HG03342 (cell line): ENCODE data around the gene FLNA.
"Not testable (repeated sequence)": the region's sequence is repeated elsewhere in the genome, so short reads cannot be mapped to it uniquely, and the experiment has no call there.

Experiments
- ATAC-seq: cut with Tn5 transposase; IDR thresholded peaks from one replicate; pipeline ENCODE4 v1.9.1; 2021; ENCODE audit warnings: mild to moderate bottlenecking, moderate library complexity; ENCODE audit not compliant: unreplicated experiment

FLNA gene, protein sequence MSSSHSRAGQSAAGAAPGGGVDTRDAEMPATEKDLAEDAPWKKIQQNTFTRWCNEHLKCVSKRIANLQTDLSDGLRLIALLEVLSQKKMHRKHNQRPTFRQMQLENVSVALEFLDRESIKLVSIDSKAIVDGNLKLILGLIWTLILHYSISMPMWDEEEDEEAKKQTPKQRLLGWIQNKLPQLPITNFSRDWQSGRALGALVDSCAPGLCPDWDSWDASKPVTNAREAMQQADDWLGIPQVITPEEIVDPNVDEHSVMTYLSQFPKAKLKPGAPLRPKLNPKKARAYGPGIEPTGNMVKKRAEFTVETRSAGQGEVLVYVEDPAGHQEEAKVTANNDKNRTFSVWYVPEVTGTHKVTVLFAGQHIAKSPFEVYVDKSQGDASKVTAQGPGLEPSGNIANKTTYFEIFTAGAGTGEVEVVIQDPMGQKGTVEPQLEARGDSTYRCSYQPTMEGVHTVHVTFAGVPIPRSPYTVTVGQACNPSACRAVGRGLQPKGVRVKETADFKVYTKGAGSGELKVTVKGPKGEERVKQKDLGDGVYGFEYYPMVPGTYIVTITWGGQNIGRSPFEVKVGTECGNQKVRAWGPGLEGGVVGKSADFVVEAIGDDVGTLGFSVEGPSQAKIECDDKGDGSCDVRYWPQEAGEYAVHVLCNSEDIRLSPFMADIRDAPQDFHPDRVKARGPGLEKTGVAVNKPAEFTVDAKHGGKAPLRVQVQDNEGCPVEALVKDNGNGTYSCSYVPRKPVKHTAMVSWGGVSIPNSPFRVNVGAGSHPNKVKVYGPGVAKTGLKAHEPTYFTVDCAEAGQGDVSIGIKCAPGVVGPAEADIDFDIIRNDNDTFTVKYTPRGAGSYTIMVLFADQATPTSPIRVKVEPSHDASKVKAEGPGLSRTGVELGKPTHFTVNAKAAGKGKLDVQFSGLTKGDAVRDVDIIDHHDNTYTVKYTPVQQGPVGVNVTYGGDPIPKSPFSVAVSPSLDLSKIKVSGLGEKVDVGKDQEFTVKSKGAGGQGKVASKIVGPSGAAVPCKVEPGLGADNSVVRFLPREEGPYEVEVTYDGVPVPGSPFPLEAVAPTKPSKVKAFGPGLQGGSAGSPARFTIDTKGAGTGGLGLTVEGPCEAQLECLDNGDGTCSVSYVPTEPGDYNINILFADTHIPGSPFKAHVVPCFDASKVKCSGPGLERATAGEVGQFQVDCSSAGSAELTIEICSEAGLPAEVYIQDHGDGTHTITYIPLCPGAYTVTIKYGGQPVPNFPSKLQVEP (N-terminal part only)

DNA sequence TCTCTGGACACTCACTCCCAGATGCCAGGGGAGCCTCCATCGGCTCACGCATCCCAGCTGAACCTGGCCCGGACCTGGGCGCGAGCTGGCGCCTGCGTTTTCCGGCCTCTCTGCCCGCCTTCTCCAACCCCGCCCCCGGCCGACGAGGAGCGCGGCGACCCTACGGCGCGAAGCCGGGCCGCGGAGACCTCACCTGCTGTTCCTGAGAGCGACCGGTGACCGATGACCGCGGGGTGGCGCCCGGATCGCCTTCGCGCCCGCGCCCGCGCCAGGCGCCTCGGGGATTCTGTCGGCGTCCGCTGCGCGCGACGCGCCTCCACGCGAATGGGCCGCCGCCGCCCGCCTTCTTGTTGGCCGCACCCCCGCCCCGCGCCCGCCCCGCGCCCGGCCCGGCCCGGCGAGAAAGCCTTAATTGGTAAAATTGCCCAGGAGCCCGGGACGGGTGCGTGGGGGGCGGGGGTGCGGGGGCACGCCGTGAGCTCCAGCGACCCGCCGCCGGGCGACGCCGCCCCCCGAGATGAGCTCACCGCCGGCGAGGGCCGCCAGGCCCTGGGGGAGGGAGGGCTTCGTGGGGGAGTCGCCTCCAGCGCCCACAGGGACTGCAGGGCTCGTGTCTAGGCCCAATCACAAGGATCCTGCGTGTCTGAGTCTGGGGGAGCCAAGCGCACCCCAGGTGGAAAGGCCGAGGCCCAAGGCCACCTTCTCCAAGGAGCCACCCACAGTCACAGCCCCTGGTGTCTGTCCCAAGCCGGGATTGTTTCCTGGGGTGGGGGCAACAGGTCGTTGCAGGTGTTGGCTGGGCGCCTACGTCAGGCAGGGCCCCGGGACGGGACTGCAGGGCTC, at the start of gene FLNA:
Gene FLNA (minus strand): TSS at position 322 of the 843 bp plus-strand sequence. CDS start 3,389 bp downstream, outside the sequence.
- no peak for ATAC-seq

- no peak for ATAC-seq
Measured at GRCh38 chrX:154420402-154420756, 45.9 kb upstream of the FLNA start.

DNA sequence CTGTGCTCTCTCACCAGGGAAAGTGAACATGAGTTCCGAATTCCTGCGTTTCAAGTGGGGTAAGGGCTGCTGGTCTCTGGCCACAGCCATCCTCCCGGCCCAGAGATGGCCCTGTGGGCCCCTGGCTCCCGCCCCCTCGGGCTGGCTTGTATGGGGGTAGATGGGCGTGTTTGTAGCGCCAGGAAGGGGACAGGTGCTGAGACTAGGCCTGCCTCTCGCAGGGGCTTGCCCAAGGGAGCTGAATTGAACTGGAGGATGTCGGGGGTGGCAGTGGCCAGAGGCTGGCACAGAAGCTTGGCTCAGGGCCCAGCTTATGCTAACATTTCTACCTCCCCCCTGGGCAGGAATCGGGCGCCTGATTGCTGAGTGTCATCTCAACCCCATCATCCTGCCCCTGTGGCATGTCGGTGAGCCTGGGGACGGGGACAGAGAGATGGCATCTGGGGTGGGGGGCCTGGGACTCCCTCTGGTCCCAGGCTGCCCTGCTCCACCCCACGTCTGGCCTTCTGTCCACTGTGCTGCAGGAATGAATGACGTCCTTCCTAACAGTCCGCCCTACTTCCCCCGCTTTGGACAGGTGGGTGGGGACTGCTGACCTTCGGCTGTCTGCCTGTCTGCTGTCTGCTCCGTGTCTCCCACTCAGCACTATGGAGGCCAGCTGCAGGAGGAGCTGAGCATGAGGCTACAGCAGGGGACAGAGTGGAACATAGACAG, 45.4 kb upstream of the FLNA start:
- ATAC-seq: no peak

GRCh38 chrX:154419189-154419588, 44.8 kb upstream of the FLNA start:
- ATAC-seq: no peak

DNA sequence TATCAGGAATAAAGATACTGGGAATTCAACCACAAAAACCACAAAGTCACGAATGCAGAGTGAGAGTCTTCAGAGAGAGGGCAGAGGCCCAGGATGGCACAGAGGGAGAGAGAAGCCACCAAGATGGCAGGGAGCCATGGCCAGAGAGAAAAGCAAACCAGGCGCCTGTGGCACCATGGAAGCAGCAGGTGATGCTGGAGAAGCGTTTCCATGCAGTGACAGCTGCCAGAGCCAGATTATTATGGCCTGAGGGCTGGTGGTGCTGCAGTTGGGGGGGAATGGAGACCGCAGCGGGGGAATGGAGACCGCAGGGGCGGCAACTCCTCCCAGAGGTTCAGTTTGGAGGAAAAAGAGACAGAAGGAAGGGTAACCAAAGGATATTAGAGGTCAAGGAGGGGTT, 42.7 kb upstream of the FLNA start:
- ATAC-seq: no peak

GRCh38 chrX:154413142-154413541, 38.7 kb upstream of the FLNA start:
- ATAC-seq: no peak

DNA sequence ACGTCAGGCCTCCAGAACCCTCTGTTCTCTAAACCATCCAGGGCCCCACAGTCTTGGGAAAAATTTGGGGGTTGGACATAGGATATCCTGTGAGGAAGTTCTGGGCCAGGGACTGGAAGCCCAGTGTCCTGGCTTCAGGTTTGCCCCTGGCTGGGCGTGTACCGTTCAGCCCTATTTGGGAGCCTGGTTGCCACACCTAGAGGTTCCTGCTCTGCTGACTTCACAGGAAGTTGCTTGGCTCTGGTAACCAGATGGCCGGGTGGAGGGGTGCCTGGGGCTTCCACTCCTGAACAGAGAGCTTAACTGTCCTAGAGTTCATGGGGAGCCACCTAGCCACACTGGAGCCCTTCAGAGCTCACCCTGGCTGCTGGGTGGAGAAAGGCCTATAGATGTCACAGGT, 38.0 kb upstream of the FLNA start:
- no peak for ATAC-seq

DNA sequence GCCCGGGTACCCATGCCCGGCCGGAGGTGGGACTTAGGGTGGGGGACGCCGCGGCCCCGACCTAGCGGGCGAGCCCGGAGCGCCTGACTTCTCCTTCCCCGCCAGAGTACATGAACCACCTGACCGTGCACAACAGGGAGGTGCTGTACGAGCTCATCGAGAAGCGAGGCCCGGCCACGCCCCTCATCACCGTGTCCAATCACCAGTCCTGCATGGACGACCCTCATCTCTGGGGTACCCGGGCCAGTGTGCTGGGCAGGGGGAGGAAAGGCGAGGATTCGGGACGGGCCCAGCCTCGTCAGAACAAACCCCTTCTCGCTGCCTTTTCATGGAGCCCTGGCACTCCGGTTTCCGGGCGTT, 37.5 kb upstream of the FLNA start:
- peak; percentile 64 for ATAC-seq

- no peak for ATAC-seq
Measured at GRCh38 chrX:154409222-154409871, 34.9 kb upstream of the FLNA start, which contains the start of gene DNASE1L1. DNASE1L1 (minus strand) TSS chrX:154409254; CDS start chrX:154405568, 3,686 bp downstream.

DNA sequence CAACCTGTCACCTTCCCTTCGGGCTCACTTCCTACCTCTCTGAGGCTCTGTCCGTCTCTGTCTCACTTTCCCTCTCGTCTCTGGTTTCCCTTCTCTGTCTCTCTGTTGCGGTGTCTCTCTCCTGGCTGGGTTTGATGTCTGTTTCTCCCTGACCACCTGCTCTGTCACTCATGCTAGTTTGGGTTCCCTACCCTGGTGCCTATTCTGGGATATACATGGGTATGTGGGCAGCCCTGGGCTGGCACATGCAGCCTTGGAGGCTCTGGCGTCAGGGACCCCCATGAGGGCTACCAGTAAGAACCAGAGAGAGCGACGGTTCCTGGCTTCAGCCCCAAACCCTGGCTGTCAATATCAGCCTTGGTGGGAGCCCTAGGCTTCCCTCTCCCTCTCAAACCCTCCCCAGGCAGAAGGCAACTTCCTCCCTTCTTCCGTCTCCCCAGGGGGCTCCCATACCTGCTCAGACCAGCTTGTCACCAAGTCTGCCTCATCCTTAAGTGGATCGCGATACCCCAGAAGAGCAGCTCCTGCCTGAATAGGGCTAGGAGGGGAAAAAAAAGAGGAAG, 34.3 kb upstream of the FLNA start:
- ATAC-seq: no peak

GRCh38 chrX:154404625-154405192, 30.3 kb upstream of the FLNA start:
- ATAC-seq: no peak

GRCh38 chrX:154403858-154404257, 29.4 kb upstream of the FLNA start:
- no peak for ATAC-seq

DNA sequence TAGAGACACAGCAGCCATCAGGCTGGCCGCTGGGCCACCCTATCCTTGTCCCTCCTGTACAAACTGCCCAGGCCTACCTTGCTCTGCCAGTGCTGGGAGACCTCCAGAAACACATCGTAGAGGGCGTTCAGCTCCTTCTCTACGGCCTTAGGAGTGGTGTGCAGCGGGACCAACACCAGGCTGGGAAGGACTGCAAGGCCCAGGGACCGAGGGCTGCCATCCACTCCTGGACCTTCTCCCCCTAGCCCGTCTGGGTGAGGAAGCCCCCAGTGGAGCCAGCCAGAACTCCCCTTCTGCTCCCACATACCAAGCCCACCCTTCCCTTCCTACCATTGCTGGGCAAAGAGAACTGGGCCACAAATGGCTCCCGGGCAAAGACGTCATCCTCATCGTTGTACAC, 28.8 kb upstream of the FLNA start:
- no peak for ATAC-seq

DNA sequence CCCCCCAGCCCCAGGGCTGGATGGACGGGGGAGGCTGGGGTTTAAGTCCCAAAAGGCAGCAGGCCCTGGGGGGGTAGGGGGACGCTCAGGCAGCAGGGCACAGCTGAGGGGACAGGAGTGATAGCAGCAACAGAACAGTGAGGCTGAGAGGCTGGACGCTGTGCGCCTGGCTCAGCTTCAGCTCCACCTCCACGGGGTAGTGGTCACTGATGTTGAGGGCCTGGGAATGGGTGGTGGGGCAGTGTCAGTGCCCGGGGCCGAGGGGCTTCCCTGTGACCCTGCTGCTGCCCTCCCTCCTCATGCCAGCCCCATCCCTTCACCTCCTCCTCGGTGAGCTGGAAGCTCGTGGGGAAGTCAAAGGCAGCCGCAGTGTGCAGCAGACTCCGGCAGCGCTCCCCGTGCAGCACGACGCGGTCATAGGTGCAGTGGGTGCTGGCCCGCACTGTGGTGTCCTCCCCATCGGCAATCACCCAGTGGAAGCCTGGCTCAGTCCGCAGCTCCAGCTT, 28.2 kb upstream of the FLNA start:
- no peak for ATAC-seq

- no peak for ATAC-seq
Measured at GRCh38 chrX:154401918-154402621, 27.6 kb upstream of the FLNA start.

DNA sequence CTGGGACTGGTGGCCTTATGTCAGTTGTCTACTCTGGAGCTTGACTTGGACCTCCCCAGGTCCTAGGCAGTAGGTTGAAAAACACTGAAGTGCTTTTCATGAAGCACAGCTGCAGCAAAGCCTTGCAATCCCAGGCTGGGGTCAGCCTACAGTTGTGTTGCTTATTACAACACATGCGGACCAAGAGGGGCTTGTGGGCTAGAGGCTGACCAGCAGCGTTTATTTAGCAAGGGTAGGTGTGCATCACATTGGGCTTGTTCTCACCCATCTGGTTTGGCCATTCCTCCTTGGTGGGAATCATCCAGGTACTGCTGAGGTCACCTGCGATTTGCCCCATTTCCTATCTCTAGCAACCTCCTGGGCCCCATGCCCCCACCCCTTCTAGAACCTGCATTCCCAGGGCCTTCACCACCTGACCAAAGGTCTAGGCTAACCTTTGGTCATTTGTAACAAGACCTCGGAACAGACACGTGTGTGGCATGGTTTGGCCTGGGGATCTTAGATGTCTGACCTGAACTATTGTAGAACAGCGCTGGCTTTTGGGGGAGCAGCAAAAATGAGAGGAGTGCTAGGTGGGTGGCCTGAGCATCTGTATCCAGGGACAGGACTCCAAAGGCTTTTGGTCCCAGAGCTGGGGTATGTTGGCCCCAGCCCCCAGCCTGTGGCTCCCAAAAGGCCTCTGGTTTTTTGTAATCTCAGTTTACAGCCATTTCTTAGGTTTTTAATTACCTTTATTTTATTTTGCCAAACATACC, 26.8 kb upstream of the FLNA start:
- ATAC-seq: no peak

- ATAC-seq: not testable (repeated sequence)
Measured at GRCh38 chrX:154400369-154400817, 26.0 kb upstream of the FLNA start.
